Measurements from ENCODE around the gene SUSD4.

DNA sequence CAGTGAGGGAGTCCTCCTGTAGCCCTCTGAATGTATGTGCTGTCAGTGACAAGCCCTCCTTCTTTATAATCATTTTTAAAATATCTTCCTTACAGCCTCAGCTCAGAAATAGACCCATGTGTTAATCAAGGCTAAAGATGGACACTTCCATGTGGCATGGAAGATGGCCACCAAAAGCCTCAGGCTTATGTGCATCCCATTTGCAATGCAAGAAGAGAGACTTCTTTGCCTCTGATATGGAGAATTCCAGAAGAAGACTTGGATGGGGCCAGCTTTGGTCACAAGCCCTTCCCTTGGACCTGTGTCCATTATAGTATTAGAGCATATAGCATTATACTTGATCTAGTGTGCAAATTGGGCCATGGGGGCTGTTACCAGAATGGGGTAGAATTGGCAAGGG lies 47.7 kb upstream of the SUSD4 start:
- TF ChIP-seq, protein P1, sequence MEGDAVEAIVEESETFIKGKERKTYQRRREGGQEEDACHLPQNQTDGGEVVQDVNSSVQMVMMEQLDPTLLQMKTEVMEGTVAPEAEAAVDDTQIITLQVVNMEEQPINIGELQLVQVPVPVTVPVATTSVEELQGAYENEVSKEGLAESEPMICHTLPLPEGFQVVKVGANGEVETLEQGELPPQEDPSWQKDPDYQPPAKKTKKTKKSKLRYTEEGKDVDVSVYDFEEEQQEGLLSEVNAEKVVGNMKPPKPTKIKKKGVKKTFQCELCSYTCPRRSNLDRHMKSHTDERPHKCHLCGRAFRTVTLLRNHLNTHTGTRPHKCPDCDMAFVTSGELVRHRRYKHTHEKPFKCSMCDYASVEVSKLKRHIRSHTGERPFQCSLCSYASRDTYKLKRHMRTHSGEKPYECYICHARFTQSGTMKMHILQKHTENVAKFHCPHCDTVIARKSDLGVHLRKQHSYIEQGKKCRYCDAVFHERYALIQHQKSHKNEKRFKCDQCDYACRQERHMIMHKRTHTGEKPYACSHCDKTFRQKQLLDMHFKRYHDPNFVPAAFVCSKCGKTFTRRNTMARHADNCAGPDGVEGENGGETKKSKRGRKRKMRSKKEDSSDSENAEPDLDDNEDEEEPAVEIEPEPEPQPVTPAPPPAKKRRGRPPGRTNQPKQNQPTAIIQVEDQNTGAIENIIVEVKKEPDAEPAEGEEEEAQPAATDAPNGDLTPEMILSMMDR (conservative IDR thresholded peaks at IDR 0.05; ENCODE audit: low read length): no peak
- TF ChIP-seq EZH2phosphoT487 (IDR thresholded peaks at IDR 0.05; ENCODE audit: borderline replicate concordance): no peak
